GM04503 (cell line): ENCODE data around the gene RUFY4.
"Not testable (repeated sequence)": the region's sequence is repeated elsewhere in the genome, so short reads cannot be mapped to it uniquely, and the experiment has no call there.

Source experiments
- DNase-seq: peaks from one replicate; pipeline ENCODE4 v3.0.0-alpha.2; 2012; ENCODE audit warnings: low read depth

Gene RUFY4

GRCh38 chr2:218068721-218069334 is at the start of gene RUFY4:
Gene RUFY4, plus strand, starts transcription at chr2:218069253. Its CDS starts 1,353 bp downstream, at chr2:218070606.
- not testable (repeated sequence) for DNase-seq

DNA sequence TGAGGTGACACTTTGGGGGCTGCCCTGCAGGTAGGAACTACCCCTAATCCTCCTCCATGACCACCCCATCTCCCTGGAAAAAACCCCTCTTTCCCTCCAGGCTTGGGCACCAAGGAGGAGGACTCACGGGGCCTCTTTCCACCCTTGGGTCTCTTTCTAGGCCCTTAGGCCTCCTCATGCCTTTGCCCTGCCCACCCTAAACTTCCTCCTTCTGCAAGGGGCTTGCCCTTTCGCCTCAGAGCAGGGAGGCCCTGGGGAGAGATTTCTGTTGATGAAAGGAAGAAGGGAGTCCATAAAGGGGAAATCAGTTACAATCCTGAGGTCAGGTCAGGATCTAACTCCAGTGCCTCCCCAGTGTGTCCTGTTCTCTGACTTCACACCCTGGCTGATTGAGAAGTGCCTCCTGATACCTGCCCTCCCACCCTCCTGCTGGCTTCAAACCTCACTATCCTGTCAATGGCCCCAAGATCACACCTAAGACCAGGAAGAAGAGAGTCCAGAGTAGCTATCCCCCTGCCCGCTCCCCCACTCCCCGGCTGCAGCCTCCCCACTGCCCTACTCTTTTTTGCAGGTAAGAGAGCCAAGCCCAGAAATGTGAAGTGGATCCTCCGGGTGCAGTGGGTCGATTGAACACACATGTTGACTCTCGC is 49.5 kb upstream of the RUFY4 start:
- DNase-seq: no peak

DNA sequence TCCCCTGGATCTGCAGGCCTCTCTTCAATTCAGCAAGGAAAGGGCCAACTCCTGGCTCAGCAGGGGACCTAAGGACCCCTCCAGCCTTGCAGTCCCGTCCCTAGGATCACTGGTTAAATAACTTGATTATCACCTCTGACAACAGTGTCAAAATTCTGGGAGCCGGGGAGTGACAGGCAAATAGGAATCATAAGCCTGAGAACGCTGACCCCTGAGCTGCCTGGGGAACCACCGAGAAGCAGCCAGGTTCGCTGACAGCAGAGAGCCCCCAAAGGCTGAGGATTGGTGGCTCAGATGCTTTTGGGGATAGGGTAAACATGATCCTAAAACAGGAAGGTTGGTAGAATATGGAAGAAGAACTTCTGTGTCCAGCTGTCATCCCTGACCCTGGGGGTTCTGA is 48.8 kb upstream of the RUFY4 start:
- DNase-seq: no peak

DNA sequence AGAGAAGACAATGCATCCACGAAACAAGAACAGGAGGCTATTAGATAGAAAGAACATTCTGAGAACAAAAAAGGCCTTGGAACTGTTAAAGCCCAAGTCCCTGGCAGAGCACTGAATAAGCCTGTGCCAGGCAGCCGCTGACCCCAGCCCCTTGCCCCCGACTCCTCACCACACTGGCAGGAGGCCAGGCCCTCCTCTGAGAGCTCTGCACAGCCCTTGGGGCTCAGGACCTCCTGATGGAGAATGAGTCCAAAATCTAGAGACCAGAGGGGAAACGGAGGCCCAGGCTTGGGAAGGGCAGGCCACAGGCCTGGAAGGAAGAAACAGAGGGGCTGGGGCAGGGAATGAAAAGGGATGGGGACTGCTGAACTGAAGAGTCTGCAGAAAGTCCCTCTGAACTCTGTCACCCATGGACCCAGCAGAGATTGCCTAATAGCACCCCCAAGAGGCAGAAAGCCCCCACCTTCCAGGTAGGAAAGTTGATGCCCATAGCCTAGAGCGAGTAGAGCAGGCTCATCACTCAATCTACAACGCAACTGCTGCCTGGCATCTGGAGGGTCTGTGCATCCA is 48.0 kb upstream of the RUFY4 start:
- no peak for DNase-seq

DNA sequence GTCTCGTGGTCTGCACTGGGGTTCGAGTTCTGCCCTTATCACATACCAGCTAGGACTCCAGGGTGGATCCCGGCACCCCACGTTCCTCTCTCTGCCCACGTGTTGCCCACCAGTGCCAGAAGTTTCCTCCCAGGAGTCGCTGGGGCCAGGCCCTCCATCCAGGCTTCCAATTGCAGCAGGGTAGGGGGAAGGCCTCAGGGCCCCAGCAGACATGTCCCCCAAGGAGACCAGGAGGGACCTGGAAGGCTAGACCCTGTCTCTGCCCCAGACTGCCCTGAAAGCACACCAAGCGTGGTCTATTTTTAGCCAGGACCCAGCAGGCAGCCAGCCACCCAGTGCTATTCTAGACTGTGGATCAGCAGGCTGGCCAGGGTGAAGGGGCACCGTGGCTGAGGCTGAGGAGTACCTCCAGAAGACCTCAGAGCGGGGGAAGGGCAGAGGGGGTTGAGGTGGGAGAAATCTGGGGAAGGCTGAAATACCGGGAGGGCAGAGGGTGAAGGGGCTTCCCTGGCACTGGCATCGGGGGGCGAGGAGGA is 47.4 kb upstream of the RUFY4 start:
- no peak for DNase-seq

DNA sequence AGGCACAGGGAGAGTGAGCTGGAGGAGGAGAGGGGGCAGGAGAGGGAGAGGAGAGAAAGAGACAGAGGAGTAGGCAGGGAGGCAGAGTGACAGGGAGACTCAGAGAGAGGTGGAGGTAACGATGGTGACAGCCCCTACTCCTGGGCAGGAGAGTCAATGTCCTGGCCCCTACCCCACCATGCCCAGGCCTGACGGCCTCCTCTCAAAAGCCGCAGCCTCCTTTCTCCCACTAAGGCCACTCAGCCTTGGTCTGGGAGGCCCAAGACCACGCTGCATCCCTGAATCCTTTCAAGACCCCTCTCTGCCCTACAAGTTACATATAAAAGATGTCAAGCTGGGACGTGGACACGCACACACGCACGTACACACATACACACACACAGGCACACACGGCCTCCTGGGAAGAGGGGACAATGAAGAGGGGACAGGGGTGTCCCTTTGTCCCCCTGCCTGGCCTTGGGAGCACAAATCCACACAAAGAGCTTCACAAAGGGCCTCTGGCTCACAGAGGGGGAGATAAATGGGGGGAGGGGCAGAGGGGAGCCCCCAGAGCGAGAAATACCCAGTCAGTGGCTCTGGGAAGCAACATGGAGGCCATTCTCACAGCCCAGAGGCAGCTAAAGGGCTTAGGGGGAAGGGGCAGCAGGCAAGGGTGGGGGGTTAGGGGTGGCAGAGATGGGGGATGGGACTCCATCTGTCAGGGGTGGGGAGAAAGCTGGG is 46.8 kb upstream of the RUFY4 start:
- DNase-seq: no peak

- no peak for DNase-seq
Measured at GRCh38 chr2:218022851-218023530, 46.1 kb upstream of the RUFY4 start.

DNA sequence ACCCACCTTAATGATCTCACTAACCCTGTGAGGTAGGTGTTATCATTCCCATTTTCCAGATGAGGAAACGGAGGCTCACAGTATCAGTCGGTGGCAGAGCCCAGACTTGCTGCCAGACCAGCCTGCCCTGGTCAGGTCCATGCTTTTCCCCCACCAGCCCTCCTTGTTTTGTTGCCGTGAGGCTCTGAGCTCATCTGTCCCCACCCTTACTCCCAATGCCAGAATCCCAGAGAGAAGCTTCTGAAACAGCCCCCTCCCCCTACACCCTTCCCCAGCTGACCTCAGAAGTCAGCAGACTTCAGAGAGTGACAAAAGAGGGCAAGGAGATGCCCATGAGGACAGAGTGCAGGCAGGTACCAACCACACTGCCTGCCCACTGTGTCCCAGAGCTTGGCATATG is 45.4 kb upstream of the RUFY4 start:
- no peak for DNase-seq

DNA sequence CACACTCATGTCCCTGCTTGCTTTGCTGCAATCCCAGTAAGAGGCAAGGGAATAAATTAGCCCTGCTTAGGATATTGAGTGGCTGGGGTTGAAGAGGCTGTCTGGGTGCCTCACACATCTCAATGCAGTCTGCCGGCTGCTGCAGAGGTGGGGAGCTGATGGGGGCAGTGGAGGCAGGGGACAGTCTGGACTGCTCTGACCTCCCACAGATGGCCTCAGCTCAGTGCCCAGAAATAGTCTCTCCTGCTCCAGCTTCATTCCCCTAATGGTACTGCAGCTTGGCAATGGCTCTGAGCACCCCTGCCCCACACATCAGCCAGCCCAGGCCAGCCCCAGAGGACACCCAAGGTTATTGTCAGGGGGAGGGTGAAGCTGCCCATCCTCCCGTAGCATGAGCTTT is 44.7 kb upstream of the RUFY4 start:
- DNase-seq: no peak

- no peak for DNase-seq
Measured at GRCh38 chr2:218024871-218025270, 44.2 kb upstream of the RUFY4 start.

GRCh38 chr2:218026244-218026643 is 42.8 kb upstream of the RUFY4 start:
- DNase-seq: no peak

- no peak for DNase-seq
Measured at GRCh38 chr2:218026676-218027425, 42.2 kb upstream of the RUFY4 start.

- no peak for DNase-seq
Measured at GRCh38 chr2:218027426-218028188, 41.4 kb upstream of the RUFY4 start.

DNA sequence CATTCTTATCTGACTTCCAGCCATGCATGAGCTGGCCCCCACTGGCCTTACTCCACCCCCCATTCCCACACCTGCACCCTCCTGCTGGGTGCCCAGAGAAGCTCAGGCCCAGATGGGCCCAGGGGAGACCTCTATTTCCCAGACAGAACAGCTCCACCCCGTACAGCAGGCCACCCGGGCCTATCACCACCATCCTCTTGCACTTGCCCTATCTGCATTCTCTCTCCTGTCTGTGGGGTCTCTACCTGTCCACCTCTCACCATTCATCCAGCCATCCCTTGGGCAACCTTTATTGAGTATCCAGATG is 40.9 kb upstream of the RUFY4 start:
- DNase-seq: no peak

- no peak for DNase-seq
Measured at GRCh38 chr2:218028562-218029348, 40.3 kb upstream of the RUFY4 start.

DNA sequence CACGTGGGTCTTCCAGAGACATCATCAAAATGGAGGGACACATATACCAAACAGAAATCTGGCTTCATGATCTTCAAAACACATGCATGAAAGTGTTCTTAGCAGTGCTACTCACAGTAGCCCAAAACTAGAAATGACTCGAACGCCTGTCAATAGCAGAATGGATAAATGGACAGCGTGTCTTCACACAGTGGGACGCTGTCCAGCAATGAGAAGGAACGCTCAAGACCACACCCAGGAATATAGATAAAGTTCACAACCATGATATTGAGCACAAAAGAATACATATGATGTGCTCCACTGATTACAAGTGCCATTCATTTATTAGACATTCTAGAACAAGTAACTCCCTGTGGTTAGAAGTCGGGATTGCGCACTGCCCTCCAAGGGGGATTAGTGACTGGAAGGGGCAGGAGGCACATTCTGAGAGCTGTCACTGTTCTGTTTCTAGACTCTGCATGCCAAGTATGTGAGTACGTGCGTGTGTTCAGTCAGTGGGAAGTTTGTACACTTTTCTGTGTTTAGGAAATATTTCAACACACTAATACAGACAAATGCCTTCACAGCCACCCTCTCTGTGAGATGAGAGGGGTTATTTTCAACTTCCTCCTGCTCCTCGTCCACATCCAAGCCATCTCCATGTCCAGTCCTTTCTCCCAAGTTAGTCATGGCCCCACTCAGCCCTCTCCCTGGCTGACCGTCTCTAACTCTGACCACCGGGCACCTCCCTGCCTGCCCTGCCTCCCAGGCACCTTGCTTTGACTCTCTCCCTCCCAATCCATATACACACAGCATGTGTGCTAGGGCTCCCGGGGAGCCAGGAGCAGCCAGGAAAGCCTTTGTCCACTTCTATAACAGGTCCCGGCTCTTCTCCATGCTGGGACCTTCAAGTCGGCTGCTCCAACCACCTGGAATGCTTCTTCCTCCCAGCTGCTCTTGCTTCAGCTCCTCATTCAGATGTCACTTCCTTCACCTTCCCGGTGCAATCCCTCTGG is 39.4 kb upstream of the RUFY4 start:
- no peak for DNase-seq

DNA sequence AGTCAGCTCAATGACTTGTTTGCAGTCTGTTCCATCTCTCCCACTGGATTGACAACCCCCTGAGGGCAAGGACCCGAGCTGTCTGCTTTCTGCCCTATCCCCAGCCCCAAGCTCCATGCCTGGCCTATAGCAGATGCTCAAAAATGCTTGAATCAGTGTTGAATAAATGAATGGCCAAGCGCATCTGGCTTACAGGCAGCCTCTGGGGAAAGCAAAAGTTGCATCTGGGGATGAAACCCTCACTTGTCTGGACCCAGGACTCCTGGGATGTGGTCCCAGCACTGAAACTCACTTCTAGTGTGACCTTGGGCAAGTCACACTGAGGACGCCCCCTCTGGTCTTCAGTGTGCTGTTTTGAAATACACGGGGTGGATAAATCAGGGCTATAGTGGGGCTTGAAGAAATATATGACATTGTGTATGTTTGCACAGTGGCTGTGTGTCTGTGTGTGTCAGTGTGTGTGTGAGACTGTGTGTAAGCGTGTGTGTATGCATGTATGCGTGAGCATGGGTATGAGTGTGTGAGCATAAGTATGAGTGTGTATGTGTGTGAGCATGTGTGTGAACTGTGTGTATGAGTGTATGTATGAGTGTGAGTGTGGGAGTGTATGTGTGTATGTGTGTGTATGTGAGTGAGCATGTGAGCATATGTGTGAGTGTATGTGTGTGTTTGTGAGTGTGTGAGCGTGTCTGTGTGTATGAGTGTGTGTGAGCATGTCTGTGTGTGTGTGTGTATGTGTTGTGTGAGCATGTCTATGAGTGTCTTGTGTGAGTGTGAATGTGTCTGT is 38.5 kb upstream of the RUFY4 start:
- DNase-seq: no peak

- no peak for DNase-seq
Measured at GRCh38 chr2:218031261-218031660, 37.8 kb upstream of the RUFY4 start.
